ENCODE measurements around the gene POLR1A.

DNA sequence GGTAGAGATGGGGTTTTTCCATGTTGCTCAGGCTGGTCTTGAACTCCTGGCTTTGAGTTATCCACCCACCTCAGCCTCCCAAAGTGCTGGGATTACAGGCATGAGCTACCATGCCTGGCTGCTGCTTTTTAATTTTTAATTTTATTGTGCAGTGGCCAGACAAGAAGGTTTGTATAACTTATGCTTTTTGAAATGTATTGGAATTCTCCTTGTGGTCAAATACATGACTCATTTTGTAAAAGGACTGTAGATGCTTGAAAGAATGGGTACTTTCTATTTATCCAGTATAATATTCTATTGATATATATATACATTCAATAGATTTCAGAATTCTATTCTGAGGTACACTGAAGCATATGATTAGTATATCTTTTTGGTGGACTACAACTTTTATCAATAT is 134.3 kb downstream of the POLR1A start:
- no peak for TF ChIP-seq CTCF (IDR thresholded peaks at IDR 0.05)
- TF ChIP-seq POLR2AphosphoS5 (IDR thresholded peaks at IDR 0.05): no peak
